ENCODE measurements around the gene SPCS1. TPM values are rescaled to one million over a fixed set of nuclear protein-coding genes. Genes with fewer than 3 reads are reported as not detected.

Gene SPCS1
- total RNA-seq, 1 experiment from 2014 or later = 104 TPM

DNA sequence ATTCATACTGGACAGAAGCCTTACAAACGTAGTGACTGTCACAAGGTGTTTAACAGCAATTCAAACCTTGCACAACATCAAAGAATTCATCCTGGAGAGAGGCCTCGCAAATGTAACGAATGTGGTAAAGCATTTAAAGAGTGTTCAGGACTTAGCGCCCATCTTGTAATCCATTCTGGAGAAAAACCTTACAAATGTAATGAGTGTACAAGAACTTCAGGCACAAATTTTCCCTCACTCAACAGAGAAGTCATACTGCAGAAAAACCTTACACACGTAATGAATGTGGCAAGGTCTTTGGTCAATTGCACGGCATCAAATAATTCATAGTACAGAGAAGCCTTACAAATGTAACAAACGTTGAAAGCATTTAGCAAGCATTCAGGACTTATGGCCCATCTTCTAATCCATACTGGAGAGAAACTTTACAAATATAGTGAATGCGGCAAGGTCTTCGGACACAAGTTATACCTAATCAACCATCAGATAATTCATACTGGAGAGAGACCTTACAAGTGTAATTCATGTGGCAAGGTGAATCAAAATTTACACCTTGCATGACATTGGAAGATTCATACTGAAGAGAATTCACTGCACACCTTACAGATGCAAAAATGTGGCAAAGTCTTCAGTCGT lies 27.5 kb downstream of the SPCS1 start:
- TF ChIP-seq, protein P1, sequence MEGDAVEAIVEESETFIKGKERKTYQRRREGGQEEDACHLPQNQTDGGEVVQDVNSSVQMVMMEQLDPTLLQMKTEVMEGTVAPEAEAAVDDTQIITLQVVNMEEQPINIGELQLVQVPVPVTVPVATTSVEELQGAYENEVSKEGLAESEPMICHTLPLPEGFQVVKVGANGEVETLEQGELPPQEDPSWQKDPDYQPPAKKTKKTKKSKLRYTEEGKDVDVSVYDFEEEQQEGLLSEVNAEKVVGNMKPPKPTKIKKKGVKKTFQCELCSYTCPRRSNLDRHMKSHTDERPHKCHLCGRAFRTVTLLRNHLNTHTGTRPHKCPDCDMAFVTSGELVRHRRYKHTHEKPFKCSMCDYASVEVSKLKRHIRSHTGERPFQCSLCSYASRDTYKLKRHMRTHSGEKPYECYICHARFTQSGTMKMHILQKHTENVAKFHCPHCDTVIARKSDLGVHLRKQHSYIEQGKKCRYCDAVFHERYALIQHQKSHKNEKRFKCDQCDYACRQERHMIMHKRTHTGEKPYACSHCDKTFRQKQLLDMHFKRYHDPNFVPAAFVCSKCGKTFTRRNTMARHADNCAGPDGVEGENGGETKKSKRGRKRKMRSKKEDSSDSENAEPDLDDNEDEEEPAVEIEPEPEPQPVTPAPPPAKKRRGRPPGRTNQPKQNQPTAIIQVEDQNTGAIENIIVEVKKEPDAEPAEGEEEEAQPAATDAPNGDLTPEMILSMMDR (conservative IDR thresholded peaks at IDR 0.05) = no peak
- TF ChIP-seq EZH2 (IDR thresholded peaks at IDR 0.05; ENCODE audit: low read depth) = no peak
- Histone ChIP-seq H3K9me3 (ENCODE audit: insufficient read depth, low read depth) (peaks cover 10% of the 10 kb centered on the region), H2AFZ (no peak overlapping the region), H3K27me3 (ENCODE audit: insufficient read depth, low read depth) (no peaks in the 10 kb centered on the region), H4K20me1 (ENCODE audit: insufficient read depth) (no peaks in the 10 kb centered on the region), H3F3A (ENCODE audit: insufficient read depth, low read depth) (no peaks in the 10 kb centered on the region), H3K4me3 (no peak overlapping the region), H3K79me2 (ENCODE audit: low read depth) (no peaks in the 10 kb centered on the region), H3K36me3 (ENCODE audit: low read depth) (peaks cover 30% of the 10 kb centered on the region), H3K4me1 (replicated peaks; ENCODE audit: insufficient read depth) (no peaks in the 10 kb centered on the region), H3K4me2 (no peak overlapping the region), H3K27ac (no peak overlapping the region), H3K9me2 (ENCODE audit: insufficient read depth) (no peaks in the 10 kb centered on the region)
- no TSS peak for BruUV-seq (replicated peaks)
- CTCF ChIA-PET = no interaction called here
- POLR2A ChIA-PET (ENCODE audit: unreplicated experiment) = no interaction called here
- DNase-seq = no peak
- intact Hi-C loops (cut with micrococcal nuclease; ENCODE audit: unreplicated experiment) = no loop called here

DNA sequence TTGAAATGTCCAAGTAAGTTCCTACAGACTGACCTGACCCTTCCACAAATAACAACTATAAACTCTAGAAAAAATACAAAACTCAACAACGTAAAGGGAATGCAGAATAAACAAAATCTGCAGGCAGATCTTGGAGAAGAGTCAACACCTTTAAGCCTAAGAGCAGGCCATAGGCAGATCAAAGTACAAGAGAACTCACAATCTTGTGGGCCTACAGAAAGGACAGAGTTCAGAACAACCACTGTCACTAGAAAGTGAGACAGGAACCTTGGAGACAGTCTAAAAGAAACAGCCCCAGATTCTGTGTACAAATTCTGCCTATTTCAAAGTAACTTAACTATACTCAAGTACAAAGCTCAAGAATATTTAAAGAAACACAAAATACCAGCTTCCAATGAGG lies 33.8 kb downstream of the SPCS1 start:
- H3K27me3 ChIP-seq (ENCODE audit: insufficient read depth, low read depth) = no peaks in the 10 kb centered on the region
- no peak overlapping the region for H3K4me2 ChIP-seq
- H3K9me2 ChIP-seq (ENCODE audit: insufficient read depth) = no peaks in the 10 kb centered on the region
- no peaks in the 10 kb centered on the region for H3F3A ChIP-seq (ENCODE audit: insufficient read depth, low read depth)
- no peak for DNase-seq
- no TSS peak for BruUV-seq (replicated peaks)
- ChIA-PET POLR2A (ENCODE audit: unreplicated experiment) (no interaction called here), CTCF (no interaction called here)
- no peaks in the 10 kb centered on the region for H3K4me1 ChIP-seq (replicated peaks; ENCODE audit: insufficient read depth)
- H3K27ac ChIP-seq = no peak overlapping the region
- H2AFZ ChIP-seq = no peak overlapping the region
- TF ChIP-seq EZH2 (IDR thresholded peaks at IDR 0.05; ENCODE audit: low read depth) = no peak
- TF ChIP-seq, protein P1 (conservative IDR thresholded peaks at IDR 0.05) = no peak
- H4K20me1 ChIP-seq (ENCODE audit: insufficient read depth) = no peaks in the 10 kb centered on the region
- H3K4me3 ChIP-seq = no peak overlapping the region
- no peaks in the 10 kb centered on the region for H3K79me2 ChIP-seq (ENCODE audit: low read depth)
- peaks cover 12% of the 10 kb centered on the region for H3K36me3 ChIP-seq (ENCODE audit: low read depth)
- intact Hi-C loops (cut with micrococcal nuclease; ENCODE audit: unreplicated experiment) = loop anchor here (5.0 kb wide), 1 partner anchor 193 kb away; no protein-coding TSS in a partner anchor
- no peaks in the 10 kb centered on the region for H3K9me3 ChIP-seq (ENCODE audit: insufficient read depth, low read depth)

DNA sequence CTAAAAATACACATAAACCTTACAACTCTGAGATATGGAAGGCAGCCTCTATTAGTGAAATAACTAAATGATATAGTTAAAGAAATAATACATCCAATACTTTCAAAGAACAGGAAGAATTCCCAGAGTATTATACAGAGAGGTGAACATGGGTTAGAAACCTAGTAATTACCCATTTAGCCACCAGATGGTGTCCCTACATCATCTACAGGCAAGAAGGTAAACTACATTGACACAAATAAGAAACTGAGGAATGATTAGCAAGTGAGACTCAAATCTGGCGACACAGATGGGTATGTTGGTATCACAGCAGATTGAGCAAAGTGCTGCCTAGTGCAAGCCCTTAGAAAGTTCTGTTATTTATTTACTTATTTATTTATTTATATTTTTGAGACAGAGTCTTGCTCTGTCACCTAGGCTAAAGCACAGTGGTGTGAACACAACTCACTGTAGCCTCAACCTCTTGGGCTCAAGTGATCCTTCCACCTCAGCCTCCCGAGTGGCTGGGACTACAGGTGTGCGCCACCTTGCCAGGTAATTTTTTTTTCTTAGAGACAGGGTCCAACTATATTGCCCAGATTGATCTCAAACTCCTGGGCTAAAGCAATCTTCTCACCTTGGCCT lies 36.6 kb downstream of the SPCS1 start:
- ChIA-PET CTCF (no interaction called here), POLR2A (ENCODE audit: unreplicated experiment) (no interaction called here)
- H3K36me3 ChIP-seq (ENCODE audit: low read depth) = no peaks in the 10 kb centered on the region
- peak in 1 of 2 experiments; percentile 0 for DNase-seq
- no peaks in the 10 kb centered on the region for H4K20me1 ChIP-seq (ENCODE audit: insufficient read depth)
- no peak for TF ChIP-seq EZH2 (IDR thresholded peaks at IDR 0.05; ENCODE audit: low read depth)
- TF ChIP-seq, protein P1 (conservative IDR thresholded peaks at IDR 0.05) = peak; percentile 64
- TSS peak; percentile 22 for BruUV-seq (replicated peaks)
- no peaks in the 10 kb centered on the region for H3K9me3 ChIP-seq (ENCODE audit: insufficient read depth, low read depth)
- no peaks in the 10 kb centered on the region for H3K79me2 ChIP-seq (ENCODE audit: low read depth)
- H3K4me2 ChIP-seq = no peak overlapping the region
- no peak overlapping the region for H3K27ac ChIP-seq
- H3K27me3 ChIP-seq (ENCODE audit: insufficient read depth, low read depth) = no peaks in the 10 kb centered on the region
- H3K9me2 ChIP-seq (ENCODE audit: insufficient read depth) = no peaks in the 10 kb centered on the region
- no peaks in the 10 kb centered on the region for H3K4me1 ChIP-seq (replicated peaks; ENCODE audit: insufficient read depth)
- no peak overlapping the region for H3K4me3 ChIP-seq
- no peaks in the 10 kb centered on the region for H3F3A ChIP-seq (ENCODE audit: insufficient read depth, low read depth)
- no peak overlapping the region for H2AFZ ChIP-seq
- intact Hi-C loops (cut with micrococcal nuclease; ENCODE audit: unreplicated experiment) = loop anchor here (1.0 to 5.0 kb wide), 2 partner anchors 190 to 330 kb away; no protein-coding TSS in a partner anchor
